GM12878 (cell line): ENCODE measurements around the gene SPATA12. TPM values are rescaled to one million over a fixed set of nuclear protein-coding genes. Genes with fewer than 3 reads are reported as not detected.

Source experiments
- BCL3 ChIP-seq: IDR thresholded peaks from 2 replicates; pipeline ENCODE4 v1.6.1; 2011; ENCODE audit warnings: borderline replicate concordance, low read depth, mild to moderate bottlenecking, moderate library complexity, low read length; ENCODE audit not compliant: insufficient read depth, poor library complexity, severe bottlenecking
- BRCA1 ChIP-seq: IDR thresholded peaks from 2 replicates; pipeline ENCODE4 v1.6.1; 2011; ENCODE audit warnings: low read depth, low read length, improper control_type of control experiment
- CBX3 ChIP-seq: fragments of 200-600 bp; sonication (generic); IDR thresholded peaks from 2 replicates; pipeline ENCODE4 v1.6.1; 2016; ENCODE audit warnings: low read depth, borderline replicate concordance
- CEBPB ChIP-seq, 2 experiments: fragments of 150-350 bp in 1 of 2; IDR thresholded peaks; 2 replicates each; pipeline ENCODE4 v1.6.1; 2012 to 2014; ENCODE audit warnings: low read depth in 2 of 2, low read length in 2 of 2, borderline replicate concordance in 1 of 2, inconsistent platforms in 1 of 2
- IRF4 ChIP-seq: IDR thresholded peaks from 2 replicates; pipeline ENCODE4 v1.6.1; 2011; ENCODE audit warnings: low read depth, low read length
- LARP7 ChIP-seq: fragments of 450-650 bp; IDR thresholded peaks from 2 replicates; pipeline ENCODE4 v1.6.1; 2017; ENCODE audit warnings: mild to moderate bottlenecking
- MEF2A ChIP-seq: IDR thresholded peaks from 2 replicates; pipeline ENCODE4 v1.6.1; 2011; ENCODE audit warnings: low read depth, mild to moderate bottlenecking, low read length, moderate library complexity; ENCODE audit not compliant: insufficient read depth
- RAD21 ChIP-seq: IDR thresholded peaks from 2 replicates; pipeline ENCODE4 v1.6.1; 2011; ENCODE audit warnings: mild to moderate bottlenecking, low read depth, low read length, moderate library complexity; ENCODE audit not compliant: insufficient read depth
- RELA ChIP-seq: fragments of 450-650 bp; IDR thresholded peaks from 2 replicates; pipeline ENCODE4 v1.8.0; 2014; ENCODE audit warnings: borderline replicate concordance; ENCODE audit not compliant: partially characterized antibody
- RFX5 ChIP-seq: IDR thresholded peaks from 2 replicates; pipeline ENCODE4 v1.6.1; 2011; ENCODE audit warnings: low read depth, low read length, improper control_type of control experiment
- RUNX3 ChIP-seq: IDR thresholded peaks from 2 replicates; pipeline ENCODE4 v1.6.1; 2012; ENCODE audit warnings: low read length, inconsistent platforms
- SMARCA5 ChIP-seq: fragments of 450-650 bp; IDR thresholded peaks from 2 replicates; pipeline ENCODE4 v1.6.1; 2017; ENCODE audit warnings: mild to moderate bottlenecking
- SMC3 ChIP-seq: IDR thresholded peaks from 2 replicates; pipeline ENCODE4 v1.6.1; 2011; ENCODE audit warnings: low read length, improper control_type of control experiment, borderline replicate concordance
- STAT1 ChIP-seq: fragments of 450-650 bp; conservative IDR thresholded peaks from 2 replicates; pipeline ENCODE4 v1.6.1; 2014; ENCODE audit warnings: antibody characterized with exemption, mild to moderate bottlenecking
- TARDBP ChIP-seq: IDR thresholded peaks from 2 replicates; pipeline ENCODE4 v1.6.1; 2016; ENCODE audit warnings: borderline replicate concordance
- TBL1XR1 ChIP-seq: IDR thresholded peaks from 2 replicates; pipeline ENCODE4 v1.6.1; 2012; ENCODE audit warnings: low read depth, low read length, improper control_type of control experiment
- polyA plus RNA-seq, 11 experiments: library from polyadenylated mRNA; depleted of rRNA in 4 of 11; unstranded in 6 of 11; stranded (reverse) in 5 of 11; fragments of >200 nt; fragmentation: Nextera tagmentation in 4 of 11; fragmentation: Illumina TruSeq in 1 of 11; extraction: Ambion mirVana in 4 of 11; extraction: Trizol in 1 of 11; gene quantifications; 1 replicate in 1 of 11; 2 replicates in 10 of 11; pipeline versions ENCODE4 v1.2.1 to v1.2.3, GENCODE V29; 2011 to 2016; ENCODE audit warnings: inconsistent platforms in 2 of 11, missing spikeins in 2 of 11, low read depth in 1 of 11
- total RNA-seq, 4 experiments: library from RNA; depleted of rRNA in 3 of 4; stranded (reverse); fragments of >200 nt in 3 of 4; fragmentation: Illumina TruSeq in 1 of 4; extraction: Trizol in 1 of 4; gene quantifications; 2 replicates each; pipeline versions ENCODE4 v1.2.1 to v1.2.3, GENCODE V29; 2013 to 2021
- TF ChIP-seq, protein P1 (sequence below): IDR thresholded peaks from 2 replicates; pipeline ENCODE4 v1.6.1; 2011; ENCODE audit warnings: low read depth, mild to moderate bottlenecking, low read length, moderate library complexity, borderline replicate concordance; ENCODE audit errors: extremely low read depth
- TF ChIP-seq, protein P2 (sequence below): IDR thresholded peaks from 2 replicates; pipeline ENCODE4 v1.6.1; 2012; ENCODE audit warnings: low read length, inconsistent platforms
- TF ChIP-seq, protein P3 (sequence below): fragments of 450-650 bp; conservative IDR thresholded peaks from 2 replicates; pipeline ENCODE4 v1.6.1; 2017; ENCODE audit warnings: mild to moderate bottlenecking, moderate library complexity
- TF ChIP-seq, protein P4 (sequence below): IDR thresholded peaks from 2 replicates; pipeline ENCODE4 v1.6.1; 2012; ENCODE audit warnings: low read depth, low read length, improper control_type of control experiment
- TF ChIP-seq, protein P5 (sequence below): fragments of 450-650 bp; IDR thresholded peaks from 2 replicates; pipeline ENCODE4 v1.6.1; 2017; ENCODE audit warnings: mild to moderate bottlenecking, moderate library complexity

The SPATA12 gene
- total and polyA plus RNA-seq, 10 of the 15 experiments (the other 5 are each of a cell fraction or from before 2014, with no cell fraction given), result 0.03 to 0.69 (median 0.37) TPM

DNA sequence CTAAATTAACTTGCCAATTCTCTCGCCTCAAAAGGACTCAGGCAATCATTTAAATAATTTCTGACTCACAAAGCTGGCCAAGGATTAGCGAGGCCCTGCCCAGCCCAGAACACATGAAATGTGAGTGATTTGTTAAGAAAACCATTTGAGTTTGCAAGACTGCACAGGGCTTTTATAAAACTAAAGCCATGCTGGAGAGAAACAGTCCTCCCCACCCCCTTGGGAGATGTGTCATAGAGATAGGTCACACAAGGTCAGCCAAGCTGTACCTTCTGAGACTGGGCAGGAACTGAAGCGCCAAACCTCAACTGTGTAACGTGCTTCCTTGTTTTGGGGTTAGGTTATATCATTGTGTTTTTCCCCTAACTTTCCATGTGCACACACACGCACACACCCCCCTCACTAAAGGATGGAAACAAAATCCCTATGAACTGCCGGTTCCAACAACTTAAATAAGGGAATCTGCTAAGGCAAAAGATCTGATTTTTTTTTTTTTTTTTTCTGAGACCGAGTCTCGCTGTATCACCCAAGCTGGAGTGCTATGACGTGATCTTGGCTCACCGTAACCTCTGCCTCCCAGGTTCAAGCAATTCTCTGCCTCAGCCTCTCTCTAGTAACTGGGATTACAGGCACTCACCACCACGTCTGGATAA is 8.1 kb downstream of the SPATA12 start (continued):
- TF ChIP-seq BCL3, result peak; percentile 78
- TF ChIP-seq, protein P1, sequence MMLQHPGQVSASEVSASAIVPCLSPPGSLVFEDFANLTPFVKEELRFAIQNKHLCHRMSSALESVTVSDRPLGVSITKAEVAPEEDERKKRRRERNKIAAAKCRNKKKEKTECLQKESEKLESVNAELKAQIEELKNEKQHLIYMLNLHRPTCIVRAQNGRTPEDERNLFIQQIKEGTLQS, result no peak
- peak; percentile 95 for TF ChIP-seq TBL1XR1
- peak; percentile 89 for TF ChIP-seq IRF4
- peak; percentile 13; the same call in 1 of the 2 replicates for TF ChIP-seq RAD21
- TF ChIP-seq BRCA1, result no peak
- no peak for TF ChIP-seq STAT1
- TF ChIP-seq, protein P2, sequence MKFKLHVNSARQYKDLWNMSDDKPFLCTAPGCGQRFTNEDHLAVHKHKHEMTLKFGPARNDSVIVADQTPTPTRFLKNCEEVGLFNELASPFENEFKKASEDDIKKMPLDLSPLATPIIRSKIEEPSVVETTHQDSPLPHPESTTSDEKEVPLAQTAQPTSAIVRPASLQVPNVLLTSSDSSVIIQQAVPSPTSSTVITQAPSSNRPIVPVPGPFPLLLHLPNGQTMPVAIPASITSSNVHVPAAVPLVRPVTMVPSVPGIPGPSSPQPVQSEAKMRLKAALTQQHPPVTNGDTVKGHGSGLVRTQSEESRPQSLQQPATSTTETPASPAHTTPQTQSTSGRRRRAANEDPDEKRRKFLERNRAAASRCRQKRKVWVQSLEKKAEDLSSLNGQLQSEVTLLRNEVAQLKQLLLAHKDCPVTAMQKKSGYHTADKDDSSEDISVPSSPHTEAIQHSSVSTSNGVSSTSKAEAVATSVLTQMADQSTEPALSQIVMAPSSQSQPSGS, result peak; percentile 95
- TF ChIP-seq, protein P3, sequence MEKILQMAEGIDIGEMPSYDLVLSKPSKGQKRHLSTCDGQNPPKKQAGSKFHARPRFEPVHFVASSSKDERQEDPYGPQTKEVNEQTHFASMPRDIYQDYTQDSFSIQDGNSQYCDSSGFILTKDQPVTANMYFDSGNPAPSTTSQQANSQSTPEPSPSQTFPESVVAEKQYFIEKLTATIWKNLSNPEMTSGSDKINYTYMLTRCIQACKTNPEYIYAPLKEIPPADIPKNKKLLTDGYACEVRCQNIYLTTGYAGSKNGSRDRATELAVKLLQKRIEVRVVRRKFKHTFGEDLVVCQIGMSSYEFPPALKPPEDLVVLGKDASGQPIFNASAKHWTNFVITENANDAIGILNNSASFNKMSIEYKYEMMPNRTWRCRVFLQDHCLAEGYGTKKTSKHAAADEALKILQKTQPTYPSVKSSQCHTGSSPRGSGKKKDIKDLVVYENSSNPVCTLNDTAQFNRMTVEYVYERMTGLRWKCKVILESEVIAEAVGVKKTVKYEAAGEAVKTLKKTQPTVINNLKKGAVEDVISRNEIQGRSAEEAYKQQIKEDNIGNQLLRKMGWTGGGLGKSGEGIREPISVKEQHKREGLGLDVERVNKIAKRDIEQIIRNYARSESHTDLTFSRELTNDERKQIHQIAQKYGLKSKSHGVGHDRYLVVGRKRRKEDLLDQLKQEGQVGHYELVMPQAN, result no peak
- peak in 1 of 2 experiments; percentile 74; a peak in 1 of 4 replicates for TF ChIP-seq CEBPB (IDR thresholded peaks at IDR 0.05; ENCODE audit: borderline replicate concordance in 1 of 2, low read depth in 2 of 2, low read length in 2 of 2)
- peak; percentile 98 for TF ChIP-seq RUNX3
- peak; percentile 61 for TF ChIP-seq MEF2A
- TF ChIP-seq TARDBP, result 0 out of 2 replicates have a peak, but pooled peaks have one; percentile 78
- TF ChIP-seq, protein P4, sequence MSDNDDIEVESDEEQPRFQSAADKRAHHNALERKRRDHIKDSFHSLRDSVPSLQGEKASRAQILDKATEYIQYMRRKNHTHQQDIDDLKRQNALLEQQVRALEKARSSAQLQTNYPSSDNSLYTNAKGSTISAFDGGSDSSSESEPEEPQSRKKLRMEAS, result no peak
- TF ChIP-seq RELA, result peak; percentile 99
- no peak for TF ChIP-seq SMC3
- TF ChIP-seq, protein P5, sequence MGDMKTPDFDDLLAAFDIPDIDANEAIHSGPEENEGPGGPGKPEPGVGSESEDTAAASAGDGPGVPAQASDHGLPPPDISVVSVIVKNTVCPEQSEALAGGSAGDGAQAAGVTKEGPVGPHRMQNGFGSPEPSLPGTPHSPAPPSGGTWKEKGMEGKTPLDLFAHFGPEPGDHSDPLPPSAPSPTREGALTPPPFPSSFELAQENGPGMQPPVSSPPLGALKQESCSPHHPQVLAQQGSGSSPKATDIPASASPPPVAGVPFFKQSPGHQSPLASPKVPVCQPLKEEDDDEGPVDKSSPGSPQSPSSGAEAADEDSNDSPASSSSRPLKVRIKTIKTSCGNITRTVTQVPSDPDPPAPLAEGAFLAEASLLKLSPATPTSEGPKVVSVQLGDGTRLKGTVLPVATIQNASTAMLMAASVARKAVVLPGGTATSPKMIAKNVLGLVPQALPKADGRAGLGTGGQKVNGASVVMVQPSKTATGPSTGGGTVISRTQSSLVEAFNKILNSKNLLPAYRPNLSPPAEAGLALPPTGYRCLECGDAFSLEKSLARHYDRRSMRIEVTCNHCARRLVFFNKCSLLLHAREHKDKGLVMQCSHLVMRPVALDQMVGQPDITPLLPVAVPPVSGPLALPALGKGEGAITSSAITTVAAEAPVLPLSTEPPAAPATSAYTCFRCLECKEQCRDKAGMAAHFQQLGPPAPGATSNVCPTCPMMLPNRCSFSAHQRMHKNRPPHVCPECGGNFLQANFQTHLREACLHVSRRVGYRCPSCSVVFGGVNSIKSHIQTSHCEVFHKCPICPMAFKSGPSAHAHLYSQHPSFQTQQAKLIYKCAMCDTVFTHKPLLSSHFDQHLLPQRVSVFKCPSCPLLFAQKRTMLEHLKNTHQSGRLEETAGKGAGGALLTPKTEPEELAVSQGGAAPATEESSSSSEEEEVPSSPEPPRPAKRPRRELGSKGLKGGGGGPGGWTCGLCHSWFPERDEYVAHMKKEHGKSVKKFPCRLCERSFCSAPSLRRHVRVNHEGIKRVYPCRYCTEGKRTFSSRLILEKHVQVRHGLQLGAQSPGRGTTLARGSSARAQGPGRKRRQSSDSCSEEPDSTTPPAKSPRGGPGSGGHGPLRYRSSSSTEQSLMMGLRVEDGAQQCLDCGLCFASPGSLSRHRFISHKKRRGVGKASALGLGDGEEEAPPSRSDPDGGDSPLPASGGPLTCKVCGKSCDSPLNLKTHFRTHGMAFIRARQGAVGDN, result peak; percentile 66; the same call in 1 of the 2 replicates
- TF ChIP-seq RFX5, result no peak
- no peak for TF ChIP-seq SMARCA5
- no peak for TF ChIP-seq CBX3
- no peak for TF ChIP-seq LARP7
